Small intestine (tissue), 16 donors: ENCODE data around the gene TRIM15. TPM values are rescaled to one million over a fixed set of nuclear protein-coding genes. Genes with fewer than 3 reads are reported as not detected.
"Not testable (repeated sequence)": the region's sequence is repeated elsewhere in the genome, so short reads cannot be mapped to it uniquely, and the experiment has no call there.

Experiments
- DNase-seq, 2 donors: peaks; one replicate each; pipeline versions ENCODE4 v3.0.0 to v3.0.0-alpha.2; 2013
- FAIRE-seq: peaks from 2 replicates; lab custom pipeline; 2012; peaks lifted over from hg19 to GRCh38; lab: Jason Lieb, UNC
- H3K27ac ChIP-seq, 3 donors: one replicate each; pipeline ENCODE4 v1.5.1; 2013; ENCODE audit warnings: low read length in 2 of 3, mild to moderate bottlenecking in 2 of 3, control low read depth in 1 of 3, inconsistent platforms in 1 of 3, low read depth in 1 of 3, moderate library complexity in 1 of 3
- H3K27me3 ChIP-seq, 3 donors: one replicate each; pipeline ENCODE4 v1.6.1; 2013; ENCODE audit warnings: low read length in 3 of 3, inconsistent platforms in 1 of 3; ENCODE audit not compliant: control insufficient read depth in 3 of 3, insufficient read depth in 3 of 3
- H3K36me3 ChIP-seq, 3 donors: one replicate each; pipeline ENCODE4 v1.6.1; 2013; ENCODE audit warnings: low read length in 3 of 3, inconsistent platforms in 1 of 3, low read depth in 1 of 3, mild to moderate bottlenecking in 1 of 3, moderate library complexity in 1 of 3; ENCODE audit not compliant: control insufficient read depth in 3 of 3, insufficient read depth in 2 of 3
- H3K4me1 ChIP-seq, 3 donors: one replicate each; pipeline ENCODE4 v1.6.1; 2013; ENCODE audit warnings: low read length in 2 of 3, inconsistent platforms in 1 of 3, low read depth in 1 of 3, mild to moderate bottlenecking in 1 of 3, moderate library complexity in 1 of 3; ENCODE audit not compliant: control insufficient read depth in 3 of 3, insufficient read depth in 2 of 3
- H3K4me3 ChIP-seq, 3 donors: one replicate each; pipeline ENCODE4 v1.5.1; 2013; ENCODE audit warnings: low read length in 3 of 3, control low read depth in 1 of 3, inconsistent platforms in 1 of 3, low read depth in 1 of 3, mild to moderate bottlenecking in 1 of 3, moderate library complexity in 1 of 3
- H3K9me3 ChIP-seq, 2 donors: one replicate each; pipeline ENCODE4 v1.6.1; 2013; ENCODE audit warnings: low read depth in 1 of 2, low read length in 1 of 2; ENCODE audit not compliant: control insufficient read depth in 2 of 2, insufficient read depth in 1 of 2
- WGBS, 3 donors: extraction: QIAGEN DNeasy Blood & Tissue Kit; methylation state at CpG; one replicate each; pipeline ENCODE4 v1.1.7; 2013; 5-methylcytosine and 5-hydroxymethylcytosine counted together
- long read RNA-seq, 10 donors: transcript quantifications; one replicate each; lab custom pipeline, GENCODE V29; 2026
- polyA plus RNA-seq, 4 donors: library from polyadenylated mRNA; stranded (reverse) in 3 of 4; unstranded in 1 of 4; fragments of 200-250 nt in 3 of 4; fragments of 120-200 nt in 1 of 4; gene quantifications; one replicate each; pipeline versions ENCODE4 v1.2.1 to v1.2.3, GENCODE V29; 2013
- donor health status: healthy with polysubstance abuse.
- donor health status: control.
- donor health status: control.
- donor health status: Bipolar disorder and iron deficiency.
- donor health status: healthy.

The TRIM15 gene
- 100 to 1,000 TPM in 1 of 4 donors, 10 to 100 TPM in 3; 26.1 to 122 (median 63.3) TPM for polyA plus RNA-seq
- long read RNA-seq, donor 1, transcript TRIM15-207 (7 exons, 2,214 nt) = major isoform, 10 of 34 reads
- long read RNA-seq, donor 1, partial matches to known transcripts = 23 of 34 reads
- long read RNA-seq, donor 1, other reads (novel, unspliced or antisense) = 0 of 34 reads
- long read RNA-seq, donor 2, transcript TRIM15-207 (7 exons, 2,214 nt) = major isoform, 9 of 9 reads
- long read RNA-seq, donor 2, partial matches to known transcripts = 0 of 9 reads
- long read RNA-seq, donor 2, other reads (novel, unspliced or antisense) = 0 of 9 reads
- long read RNA-seq, donor 3, transcript TRIM15-207 (7 exons, 2,214 nt) = major isoform, 8 of 8 reads
- long read RNA-seq, donor 3, partial matches to known transcripts = 0 of 8 reads
- long read RNA-seq, donor 3, other reads (novel, unspliced or antisense) = 0 of 8 reads
- long read RNA-seq, donor 4 = 0 reads
- long read RNA-seq, donor 5 = 0 reads
- long read RNA-seq, donor 6, partial matches to known transcripts = 0 of 4 reads
- long read RNA-seq, donor 6, other reads (novel, unspliced or antisense) = 0 of 4 reads
- long read RNA-seq, donor 7 = 0 reads
- long read RNA-seq, donor 8 = 0 reads
- long read RNA-seq, donor 9, partial matches to known transcripts = 0 of 3 reads
- long read RNA-seq, donor 9, other reads (novel, unspliced or antisense) = 0 of 3 reads
- long read RNA-seq, donor 10, partial matches to known transcripts = 0 of 2 reads
- long read RNA-seq, donor 10, other reads (novel, unspliced or antisense) = 0 of 2 reads

- 16 to 59% (median 22%) methylated on average over 30 to 31 of the region's 31 CpGs for WGBS, 3 donors
- H3K27ac ChIP-seq = peak within 1 kb of the TSS; percentile 83 to 96 (median 94)
- H3K27me3 ChIP-seq = no peaks in the 10 kb centered on the region
- FAIRE-seq (no peak), DNase-seq (peak; percentile 97 to 98)
- peak within 1 kb of the TSS in 2 of 3 donors; percentile 70 to 75 for H3K4me3 ChIP-seq
- peaks cover 0 to 12% (median 11%) of the 10 kb centered on the region in 3 donors for H3K36me3 ChIP-seq
- H3K9me3 ChIP-seq = no peaks in the 10 kb centered on the region
- H3K4me1 ChIP-seq = peaks cover 0 to 12% (median 0%) of the 10 kb centered on the region in 3 donors
Observed at GRCh38 chr6:30163090-30163917, at the start of gene TRIM15. Gene TRIM15, plus strand, starts transcription at chr6:30163546. Its CDS starts 139 bp downstream, at chr6:30163685.

- peak; percentile 61 to 71 for DNase-seq
- FAIRE-seq = no peak
- Histone ChIP-seq H3K27ac (peak overlapping the region; percentile 67 to 90 (median 82)), H3K4me1 (peaks cover 2 to 29% (median 4%) of the 10 kb centered on the region in 3 donors), H3K9me3 (no peaks in the 10 kb centered on the region), H3K36me3 (no peaks in the 10 kb centered on the region), H3K4me3 (no peak overlapping the region), H3K27me3 (peaks cover 0 to 25% (median 4%) of the 10 kb centered on the region in 3 donors)
- 3 to 35% (median 15%) methylated on average over 1 of the region's 1 CpG for WGBS, 3 donors
Observed at GRCh38 chr6:30113841-30114240, 49.5 kb upstream of the TRIM15 start.

- 73 to 77% (median 76%) methylated on average over 6 of the region's 6 CpGs for WGBS, 3 donors
- H3K27me3 ChIP-seq = peaks cover 0 to 13% (median 0%) of the 10 kb centered on the region in 3 donors
- no peak overlapping the region for H3K27ac ChIP-seq
- no peaks in the 10 kb centered on the region for H3K36me3 ChIP-seq
- no peak overlapping the region for H3K4me3 ChIP-seq
- H3K4me1 ChIP-seq = peaks cover 1 to 36% (median 4%) of the 10 kb centered on the region in 3 donors
- DNase-seq (no peak), FAIRE-seq (no peak)
- no peaks in the 10 kb centered on the region for H3K9me3 ChIP-seq
Observed at GRCh38 chr6:30116724-30117123, 46.6 kb upstream of the TRIM15 start.

- peaks cover 0 to 35% (median 2%) of the 10 kb centered on the region in 3 donors for H3K4me1 ChIP-seq
- 94 to 96% (median 95%) methylated on average over 5 of the region's 5 CpGs for WGBS, 3 donors
- not testable (repeated sequence) for DNase-seq, FAIRE-seq, H3K4me3 ChIP-seq, H3K9me3 ChIP-seq, H3K36me3 ChIP-seq, H3K27me3 ChIP-seq, H3K27ac ChIP-seq
Observed at GRCh38 chr6:30118691-30119090, 44.7 kb upstream of the TRIM15 start.

- FAIRE-seq = no peak
- Histone ChIP-seq H3K27me3 (no peaks in the 10 kb centered on the region), H3K9me3 (no peaks in the 10 kb centered on the region), H3K27ac (peak overlapping the region in 1 of 3 donors; percentile 74), H3K4me1 (peaks cover 0 to 32% (median 2%) of the 10 kb centered on the region in 3 donors), H3K4me3 (no peak overlapping the region), H3K36me3 (no peaks in the 10 kb centered on the region)
- DNase-seq = peak in 1 of 2 donors; percentile 52
- WGBS, 3 donors = 74 to 81% (median 77%) methylated on average over 10 of the region's 10 CpGs
Observed at GRCh38 chr6:30121446-30122366, 41.6 kb upstream of the TRIM15 start.

GRCh38 chr6:30122515-30122914 is 40.8 kb upstream of the TRIM15 start:
- 21 to 58% (median 23%) methylated on average over 2 of the region's 2 CpGs for WGBS, 3 donors
- peak overlapping the region; percentile 50 to 85 (median 57) for H3K27ac ChIP-seq
- no peaks in the 10 kb centered on the region for H3K9me3 ChIP-seq
- H3K36me3 ChIP-seq = no peaks in the 10 kb centered on the region
- peaks cover 0 to 32% (median 2%) of the 10 kb centered on the region in 3 donors for H3K4me1 ChIP-seq
- no peak overlapping the region for H3K4me3 ChIP-seq
- peaks cover 0 to 6% (median 2%) of the 10 kb centered on the region in 3 donors for H3K27me3 ChIP-seq
- FAIRE-seq = peak; percentile 88
- peak; percentile 65 to 90 for DNase-seq
